HepG2 (cell line): ENCODE data around the gene IRF5. TPM values are rescaled to one million over a fixed set of nuclear protein-coding genes. Genes with fewer than 3 reads are reported as not detected.

ENCODE experiments used
- DPF2 ChIP-seq: sonication (generic); formaldehyde crosslinking; IDR thresholded peaks from 2 replicates; pipeline ENCODE4 v1.4.0; 2020; ENCODE audit warnings: mild to moderate bottlenecking, low read depth, missing genetic modification reagents, borderline replicate concordance
- FOXK2 ChIP-seq: fragments of 450-650 bp; IDR thresholded peaks from 2 replicates; pipeline ENCODE4 v1.6.1; 2016
- HOXA9 ChIP-seq: sonication (generic); formaldehyde crosslinking; IDR thresholded peaks from 2 replicates; pipeline ENCODE4 v1.8.1; 2022; ENCODE audit warnings: missing genetic modification reagents, mild to moderate bottlenecking, moderate library complexity, borderline replicate concordance
- KDM5B ChIP-seq: sonication (generic); formaldehyde crosslinking; IDR thresholded peaks from 2 replicates; pipeline ENCODE4 v1.4.0; 2020; ENCODE audit warnings: missing genetic modification reagents, mild to moderate bottlenecking, borderline replicate concordance
- KMT2A ChIP-seq: sonication (generic); formaldehyde crosslinking; IDR thresholded peaks from 2 replicates; pipeline ENCODE4 v1.4.0; 2020; ENCODE audit warnings: missing genetic modification reagents
- PHF5A ChIP-seq: IDR thresholded peaks from one replicate; pipeline ENCODE4 v1.6.1; 2018; ENCODE audit warnings: low read depth, missing genetic modification reagents; ENCODE audit not compliant: unreplicated experiment
- RBFOX2 ChIP-seq: fragments of 200-400 bp; formaldehyde crosslinking; IDR thresholded peaks from 2 replicates; pipeline ENCODE4 v1.6.1; 2017; ENCODE audit warnings: low read depth, mild to moderate bottlenecking, low read length
- SATB2 ChIP-seq: sonication (generic); formaldehyde crosslinking; IDR thresholded peaks from 2 replicates; pipeline ENCODE4 v1.5.0; 2020; ENCODE audit warnings: missing genetic modification reagents
- SIX1 ChIP-seq: sonication (generic); formaldehyde crosslinking; IDR thresholded peaks from 2 replicates; pipeline ENCODE4 v1.4.0; 2020; ENCODE audit warnings: missing genetic modification reagents, borderline replicate concordance
- SRSF4 ChIP-seq: fragments of 200-400 bp; formaldehyde crosslinking; IDR thresholded peaks from one replicate; pipeline ENCODE4 v1.6.1; 2018; ENCODE audit warnings: mild to moderate bottlenecking, low read depth, low read length, moderate library complexity; ENCODE audit not compliant: poor library complexity, severe bottlenecking
- TAF1 ChIP-seq: sonication (generic); formaldehyde crosslinking; IDR thresholded peaks from 2 replicates; pipeline ENCODE4 v1.4.0; 2020; ENCODE audit warnings: missing genetic modification reagents
- TMF1 ChIP-seq: sonication (generic); formaldehyde crosslinking; IDR thresholded peaks from 2 replicates; pipeline ENCODE4 v1.8.1; 2022; ENCODE audit warnings: low read depth, missing genetic modification reagents
- ZNF225 ChIP-seq: sonication (generic); formaldehyde crosslinking; IDR thresholded peaks from 2 replicates; pipeline ENCODE4 v1.4.0; 2020; ENCODE audit warnings: mild to moderate bottlenecking, missing genetic modification reagents
- ZNF451 ChIP-seq: sonication (generic); formaldehyde crosslinking; IDR thresholded peaks from 2 replicates; pipeline ENCODE4 v1.5.0; 2020; ENCODE audit warnings: mild to moderate bottlenecking, missing genetic modification reagents
- ZNF546 ChIP-seq: sonication (generic); formaldehyde crosslinking; conservative IDR thresholded peaks from 2 replicates; pipeline ENCODE4 v1.8.1; 2023; ENCODE audit warnings: mild to moderate bottlenecking, missing genetic modification reagents
- ZNF552 ChIP-seq: sonication (generic); formaldehyde crosslinking; IDR thresholded peaks from 2 replicates; pipeline ENCODE4 v1.9.0; 2022; ENCODE audit warnings: missing genetic modification reagents, mild to moderate bottlenecking, borderline replicate concordance
- ZNF557 ChIP-seq: sonication (generic); formaldehyde crosslinking; IDR thresholded peaks from 2 replicates; pipeline ENCODE4 v1.4.0; 2020; ENCODE audit warnings: missing genetic modification reagents
- ZNF570 ChIP-seq: sonication (generic); formaldehyde crosslinking; IDR thresholded peaks from 2 replicates; pipeline ENCODE4 v1.4.0; 2020; ENCODE audit warnings: mild to moderate bottlenecking, missing genetic modification reagents, borderline replicate concordance
- ZNF598 ChIP-seq: sonication (generic); formaldehyde crosslinking; IDR thresholded peaks from 2 replicates; pipeline ENCODE4 v1.5.1; 2020; ENCODE audit warnings: mild to moderate bottlenecking, missing genetic modification reagents, borderline replicate concordance
- ZSCAN31 ChIP-seq: sonication (generic); formaldehyde crosslinking; IDR thresholded peaks from 2 replicates; pipeline ENCODE4 v1.5.0; 2020; ENCODE audit warnings: low read depth, mild to moderate bottlenecking, missing genetic modification reagents
- polyA plus RNA-seq, 8 experiments: library from polyadenylated mRNA; depleted of rRNA in 3 of 8; stranded (reverse) in 7 of 8; unstranded in 1 of 8; fragments of >200 nt; fragmentation: Illumina TruSeq in 4 of 8; extraction: Trizol in 4 of 8; gene quantifications; 2 replicates each; pipeline versions ENCODE4 v1.2.1 to v1.2.3, GENCODE V29; 2011 to 2016; ENCODE audit warnings: low read depth in 4 of 8, missing spikeins in 1 of 8, mixed read lengths in 1 of 8; ENCODE audit not compliant: insufficient read depth in 1 of 8
- total RNA-seq, 5 experiments: library from RNA; depleted of rRNA; stranded (reverse); fragments of >200 nt; fragmentation: Illumina TruSeq; extraction: Trizol; gene quantifications; 2 replicates each; pipeline ENCODE4 v1.2.3, GENCODE V29; 2016; ENCODE audit warnings: low read depth in 1 of 5
- TF ChIP-seq, protein P1 (sequence below): sonication (generic); formaldehyde crosslinking; conservative IDR thresholded peaks from 2 replicates; pipeline ENCODE4 v1.4.0; 2020; ENCODE audit warnings: missing genetic modification reagents
- TF ChIP-seq, protein P2 (sequence below), 2 experiments: sonication (generic) in 1 of 2; formaldehyde crosslinking in 1 of 2; IDR thresholded peaks; 2 replicates each; pipeline versions ENCODE4 v1.5.1 to v1.6.1; 2011 to 2020; ENCODE audit warnings: borderline replicate concordance in 1 of 2, low read depth in 1 of 2, low read length in 1 of 2, mild to moderate bottlenecking in 1 of 2, missing genetic modification reagents in 1 of 2, moderate library complexity in 1 of 2
- TF ChIP-seq, protein P3 (sequence below): sonication (generic); formaldehyde crosslinking; IDR thresholded peaks from 2 replicates; pipeline ENCODE4 v1.8.0; 2023; ENCODE audit warnings: mild to moderate bottlenecking, missing genetic modification reagents

IRF5 gene
- total and polyA plus RNA-seq, 2 of the 13 experiments (the other 11 are each of a cell fraction or from before 2014, with no cell fraction given): 2.0 to 2.9 TPM

DNA sequence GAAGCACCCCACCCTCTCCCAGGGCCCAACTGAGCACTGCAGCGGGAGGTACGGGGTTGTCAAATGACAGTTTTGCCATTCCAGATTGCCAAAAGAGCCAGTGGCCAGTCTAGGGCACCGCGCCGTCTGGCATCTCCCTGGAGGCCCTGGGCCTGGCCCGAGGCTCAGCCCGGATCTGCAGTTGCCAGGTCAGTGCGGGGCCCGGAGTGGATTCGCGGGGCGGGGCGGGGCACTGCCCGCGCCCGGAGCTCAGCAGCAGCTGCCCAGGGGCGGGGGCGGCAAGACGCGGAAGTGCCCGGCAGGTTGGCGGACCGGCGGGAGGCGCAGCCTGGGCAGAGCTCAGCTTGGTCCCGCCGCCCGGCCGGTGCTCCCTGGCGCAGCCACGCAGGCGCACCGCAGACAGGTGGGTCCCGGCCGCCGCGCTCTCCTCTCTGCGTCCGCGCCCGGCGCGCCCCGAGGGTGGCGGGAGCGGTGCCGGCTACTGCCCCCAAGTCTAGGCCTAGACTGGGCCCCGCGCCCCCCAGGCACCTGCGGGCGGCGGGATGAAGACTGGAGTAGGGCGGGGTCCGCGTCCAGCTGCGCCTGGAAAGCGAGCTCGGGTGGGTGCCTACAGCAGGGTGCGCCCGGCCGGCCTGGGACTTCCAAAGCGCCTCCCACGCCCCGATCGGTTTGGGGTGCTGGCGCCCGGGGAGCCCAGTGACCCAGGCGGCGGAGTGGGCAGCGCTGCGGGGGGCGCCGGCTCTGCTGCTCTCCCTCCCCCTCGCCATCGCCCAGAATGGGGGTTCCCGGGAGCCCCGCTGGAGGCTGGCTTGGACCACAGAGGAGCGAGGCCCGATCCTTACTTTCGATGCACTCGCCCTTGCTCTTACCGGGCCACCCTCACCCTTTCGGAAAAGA, at the start of gene IRF5 (continued):
- TF ChIP-seq ZNF570 (CRISPR knock-in tag) (no peak), ZNF546 (CRISPR knock-in tag) (peak; percentile 61; the same call in 1 of the 2 replicates), PHF5A (CRISPR knock-in tag) (no peak), TMF1 (CRISPR knock-in tag) (no peak), ZNF451 (CRISPR knock-in tag) (no peak), ZNF557 (no peak), RBFOX2 (peak; percentile 73), FOXK2 (no peak), KMT2A (CRISPR knock-in tag) (0 out of 2 replicates have a peak, but pooled peaks have one; percentile 29), SRSF4 (no peak), SATB2 (CRISPR knock-in tag) (no peak), ZSCAN31 (CRISPR knock-in tag) (peak; percentile 63; the same call in 1 of the 2 replicates), TAF1 (CRISPR knock-in tag) (no peak), DPF2 (CRISPR knock-in tag) (no peak), ZNF225 (CRISPR knock-in tag) (no peak), ZNF598 (no peak), ZNF552 (CRISPR knock-in tag) (no peak), HOXA9 (CRISPR knock-in tag) (no peak), KDM5B (CRISPR knock-in tag) (peak; percentile 47; the same call in 1 of the 2 replicates), SIX1 (CRISPR knock-in tag) (no peak)
- TF ChIP-seq, protein P1, sequence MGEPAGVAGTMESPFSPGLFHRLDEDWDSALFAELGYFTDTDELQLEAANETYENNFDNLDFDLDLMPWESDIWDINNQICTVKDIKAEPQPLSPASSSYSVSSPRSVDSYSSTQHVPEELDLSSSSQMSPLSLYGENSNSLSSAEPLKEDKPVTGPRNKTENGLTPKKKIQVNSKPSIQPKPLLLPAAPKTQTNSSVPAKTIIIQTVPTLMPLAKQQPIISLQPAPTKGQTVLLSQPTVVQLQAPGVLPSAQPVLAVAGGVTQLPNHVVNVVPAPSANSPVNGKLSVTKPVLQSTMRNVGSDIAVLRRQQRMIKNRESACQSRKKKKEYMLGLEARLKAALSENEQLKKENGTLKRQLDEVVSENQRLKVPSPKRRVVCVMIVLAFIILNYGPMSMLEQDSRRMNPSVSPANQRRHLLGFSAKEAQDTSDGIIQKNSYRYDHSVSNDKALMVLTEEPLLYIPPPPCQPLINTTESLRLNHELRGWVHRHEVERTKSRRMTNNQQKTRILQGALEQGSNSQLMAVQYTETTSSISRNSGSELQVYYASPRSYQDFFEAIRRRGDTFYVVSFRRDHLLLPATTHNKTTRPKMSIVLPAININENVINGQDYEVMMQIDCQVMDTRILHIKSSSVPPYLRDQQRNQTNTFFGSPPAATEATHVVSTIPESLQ (CRISPR knock-in tag): no peak
- TF ChIP-seq, protein P2, sequence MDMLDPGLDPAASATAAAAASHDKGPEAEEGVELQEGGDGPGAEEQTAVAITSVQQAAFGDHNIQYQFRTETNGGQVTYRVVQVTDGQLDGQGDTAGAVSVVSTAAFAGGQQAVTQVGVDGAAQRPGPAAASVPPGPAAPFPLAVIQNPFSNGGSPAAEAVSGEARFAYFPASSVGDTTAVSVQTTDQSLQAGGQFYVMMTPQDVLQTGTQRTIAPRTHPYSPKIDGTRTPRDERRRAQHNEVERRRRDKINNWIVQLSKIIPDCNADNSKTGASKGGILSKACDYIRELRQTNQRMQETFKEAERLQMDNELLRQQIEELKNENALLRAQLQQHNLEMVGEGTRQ (IDR thresholded peaks at IDR 0.05; ENCODE audit: low read depth, low read length): no peak
- TF ChIP-seq, protein P2 (CRISPR knock-in tag; IDR thresholded peaks at IDR 0.05; ENCODE audit: borderline replicate concordance): no peak
- TF ChIP-seq, protein P3, sequence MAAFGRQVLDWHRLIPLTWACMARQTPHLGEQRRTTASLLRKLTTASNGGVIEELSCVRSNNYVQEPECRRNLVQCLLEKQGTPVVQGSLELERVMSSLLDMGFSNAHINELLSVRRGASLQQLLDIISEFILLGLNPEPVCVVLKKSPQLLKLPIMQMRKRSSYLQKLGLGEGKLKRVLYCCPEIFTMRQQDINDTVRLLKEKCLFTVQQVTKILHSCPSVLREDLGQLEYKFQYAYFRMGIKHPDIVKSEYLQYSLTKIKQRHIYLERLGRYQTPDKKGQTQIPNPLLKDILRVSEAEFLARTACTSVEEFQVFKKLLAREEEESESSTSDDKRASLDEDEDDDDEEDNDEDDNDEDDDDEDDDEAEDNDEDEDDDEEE: no peak
